HG03135 (cell line): ENCODE results near the gene SLC8A1.

Experiments used
- ATAC-seq: cut with Tn5 transposase; IDR thresholded peaks from one replicate; pipeline ENCODE4 v1.9.1; 2021; ENCODE audit warnings: mild to moderate bottlenecking, moderate library complexity; ENCODE audit not compliant: unreplicated experiment

The SLC8A1 gene

GRCh38 chr2:40204268-40204667, 247.6 kb downstream of the SLC8A1 start:
- ATAC-seq = no peak

- no peak for ATAC-seq
These were observed 249.0 kb downstream of the SLC8A1 start for GRCh38 chr2:40202798-40203400.

GRCh38 chr2:40201425-40201824, 250.5 kb downstream of the SLC8A1 start:
- no peak for ATAC-seq

- no peak for ATAC-seq
These were observed 251.4 kb downstream of the SLC8A1 start for GRCh38 chr2:40200366-40200915.

DNA sequence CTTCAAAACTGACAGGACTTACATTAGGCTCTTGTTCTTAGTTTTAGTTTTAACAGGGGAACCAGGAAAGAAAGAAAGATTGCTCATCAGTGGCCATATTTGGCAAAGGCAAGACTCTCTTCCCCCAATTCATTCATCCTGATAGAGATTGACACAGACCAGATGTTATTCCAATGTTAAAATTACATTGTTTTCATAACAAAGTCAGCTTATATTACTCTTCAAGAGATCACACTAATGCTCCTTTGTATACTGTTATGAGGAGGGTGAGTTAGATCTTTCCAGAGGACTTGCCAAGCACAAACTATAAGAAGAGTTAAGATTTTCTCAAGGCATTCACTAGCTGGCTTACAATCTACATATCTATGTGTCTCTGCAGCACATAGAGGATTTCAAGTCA, 252.1 kb downstream of the SLC8A1 start:
- no peak for ATAC-seq

DNA sequence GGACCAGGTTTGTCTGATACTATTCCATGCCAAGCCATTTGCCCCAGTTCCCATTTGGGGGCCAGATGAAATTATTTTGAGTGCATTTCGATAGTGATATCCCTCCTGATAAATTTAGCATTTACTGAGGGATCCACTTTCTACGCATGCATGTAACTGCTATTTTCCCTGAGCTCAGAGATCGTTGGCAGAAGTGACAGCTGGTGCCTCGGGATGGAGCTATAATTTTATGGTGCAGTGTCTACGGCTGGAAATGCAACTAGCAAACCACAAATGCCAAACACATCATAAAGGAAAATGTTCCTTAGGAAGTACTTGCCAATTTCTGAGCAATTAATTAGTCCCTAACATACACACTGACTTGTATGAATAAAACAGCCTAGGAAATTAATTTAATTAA, 254.8 kb downstream of the SLC8A1 start:
- no peak for ATAC-seq

GRCh38 chr2:40193670-40194026, 258.2 kb downstream of the SLC8A1 start:
- no peak for ATAC-seq

DNA sequence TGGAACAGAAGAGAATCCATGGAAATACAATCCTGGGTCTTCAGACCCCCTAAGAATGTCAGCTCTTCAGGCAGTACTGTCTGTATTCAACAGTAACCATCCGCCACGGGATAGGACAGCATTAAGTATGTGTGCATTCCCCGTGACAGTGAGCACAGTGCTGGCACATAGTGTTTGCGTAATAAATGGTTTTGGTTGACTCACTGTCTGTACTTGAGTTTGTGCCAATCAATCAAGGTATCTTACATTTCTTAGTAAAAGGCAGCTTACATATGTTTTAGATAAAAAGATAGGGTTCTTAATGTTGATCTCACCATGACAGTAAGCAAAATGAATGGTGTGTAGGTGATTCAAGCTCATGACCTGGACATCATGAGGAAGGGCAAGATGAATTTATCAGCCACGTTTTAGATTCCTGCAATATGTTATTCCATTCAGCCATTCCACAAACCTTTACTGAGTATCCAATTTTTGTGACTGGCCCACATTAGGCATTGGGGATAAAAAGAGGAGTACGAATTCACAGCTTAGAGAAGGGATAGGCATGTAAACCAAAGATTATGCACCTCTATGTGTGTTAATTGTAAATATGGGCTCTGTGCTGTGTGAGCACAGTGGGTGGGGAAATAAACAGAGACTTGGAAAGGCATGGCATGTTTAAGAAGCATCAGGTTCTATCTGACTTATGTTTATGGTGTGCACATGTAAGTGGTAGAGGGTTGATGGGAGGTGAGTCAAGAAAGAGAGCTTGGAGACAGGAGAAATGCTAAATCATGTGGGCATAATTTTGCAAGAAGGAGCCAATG, 258.8 kb downstream of the SLC8A1 start:
- ATAC-seq = no peak

DNA sequence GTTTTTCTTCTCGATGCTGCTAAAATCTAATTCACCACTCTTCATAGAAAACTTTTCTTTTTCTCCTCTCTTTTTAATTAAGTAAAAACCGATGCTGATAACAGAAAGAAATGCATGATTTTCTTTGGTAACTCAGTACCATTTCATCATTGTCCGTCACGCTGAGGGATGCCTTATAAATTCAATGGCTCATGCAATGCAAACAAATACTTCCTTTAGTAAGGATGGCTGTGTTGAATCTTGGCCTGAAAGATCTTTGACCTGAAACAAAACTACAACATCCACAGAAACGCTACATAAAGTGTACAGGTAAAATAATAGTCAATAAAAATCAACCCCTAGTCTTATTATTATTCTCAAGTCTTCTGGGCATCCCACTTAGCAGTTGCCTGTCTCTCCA, 261.4 kb downstream of the SLC8A1 start:
- ATAC-seq = no peak

- no peak for ATAC-seq
These were observed 262.0 kb downstream of the SLC8A1 start for GRCh38 chr2:40189881-40190280.

DNA sequence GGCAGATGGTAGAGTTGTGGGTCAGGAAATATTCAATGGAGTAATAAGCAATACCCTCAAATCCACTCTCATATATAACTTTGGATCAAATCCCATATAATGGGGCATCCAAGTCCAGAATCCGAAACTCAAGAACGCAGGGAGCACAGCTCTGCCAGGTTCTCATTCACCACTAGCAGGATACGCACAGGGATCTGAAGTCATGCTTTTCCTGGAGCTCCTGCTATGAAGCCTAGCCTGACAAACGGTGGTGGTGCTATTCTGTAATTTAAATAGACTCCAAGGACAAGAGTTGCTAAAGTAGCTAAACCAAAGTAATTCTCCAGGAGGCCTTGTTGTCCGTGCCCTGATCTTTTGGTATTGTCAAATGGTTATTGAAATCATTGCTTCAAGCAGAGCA, 264.8 kb downstream of the SLC8A1 start:
- ATAC-seq = no peak

- no peak for ATAC-seq
These were observed 267.3 kb downstream of the SLC8A1 start for GRCh38 chr2:40184551-40184950.

DNA sequence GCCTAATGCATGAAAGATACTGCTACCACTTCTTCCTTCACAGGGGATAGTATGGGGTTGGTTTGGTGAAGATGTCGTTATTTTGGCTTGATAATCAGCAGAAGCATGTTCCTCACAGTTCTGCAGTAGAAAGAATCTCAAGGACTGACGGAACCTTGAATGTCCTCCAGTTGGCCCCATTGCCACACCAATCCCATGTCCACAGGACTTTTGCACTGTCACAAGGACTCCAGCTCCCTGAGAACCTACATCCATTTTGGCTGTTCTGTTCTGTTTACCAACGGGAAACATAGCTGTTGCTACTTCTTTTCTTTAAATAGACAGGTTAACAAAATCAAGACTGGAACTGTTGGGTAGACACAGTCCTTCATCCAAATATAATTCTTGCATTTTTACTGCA, 270.0 kb downstream of the SLC8A1 start:
- ATAC-seq = no peak

GRCh38 chr2:40179801-40180200, 272.1 kb downstream of the SLC8A1 start:
- no peak for ATAC-seq

DNA sequence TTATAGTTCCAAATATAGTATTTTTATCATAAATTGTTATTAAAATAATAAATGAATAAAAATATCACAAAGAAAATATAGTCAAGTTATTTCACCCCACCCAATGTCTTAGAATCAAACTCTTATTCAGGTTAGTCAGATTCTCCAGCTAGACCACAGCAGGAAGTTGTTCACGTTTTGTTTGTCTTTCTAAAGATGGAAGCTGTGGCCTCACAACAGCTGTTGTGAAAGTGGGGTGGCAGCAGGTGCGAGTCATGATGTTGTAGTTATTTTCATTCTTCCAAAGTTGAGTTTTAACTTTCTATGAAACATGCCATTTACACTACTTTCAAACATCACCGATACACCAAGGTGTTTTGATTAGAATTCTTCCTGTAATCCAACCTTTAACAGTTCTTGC, 272.9 kb downstream of the SLC8A1 start:
- ATAC-seq = peak; percentile 92

- no peak for ATAC-seq
These were observed 273.6 kb downstream of the SLC8A1 start for GRCh38 chr2:40178171-40178778.

DNA sequence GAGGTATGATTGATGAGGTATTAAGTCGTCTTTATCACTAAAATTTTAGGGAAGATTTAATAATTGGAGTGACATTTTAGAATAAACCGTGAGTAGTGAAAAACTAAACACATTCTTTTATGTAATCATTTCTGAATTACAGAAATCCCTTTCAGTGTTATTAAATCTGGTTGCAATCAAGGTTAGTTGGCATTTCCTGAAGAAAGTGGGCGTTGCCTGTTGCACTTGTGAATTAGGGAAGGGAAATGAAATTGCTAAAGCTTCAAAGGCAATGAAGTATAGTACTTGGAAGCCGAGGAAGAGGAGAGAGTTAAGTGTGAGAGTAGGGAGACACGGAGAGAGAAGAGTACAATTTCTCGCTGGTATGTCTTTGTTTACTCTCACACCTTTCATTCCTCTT, 274.5 kb downstream of the SLC8A1 start:
- ATAC-seq = no peak

DNA sequence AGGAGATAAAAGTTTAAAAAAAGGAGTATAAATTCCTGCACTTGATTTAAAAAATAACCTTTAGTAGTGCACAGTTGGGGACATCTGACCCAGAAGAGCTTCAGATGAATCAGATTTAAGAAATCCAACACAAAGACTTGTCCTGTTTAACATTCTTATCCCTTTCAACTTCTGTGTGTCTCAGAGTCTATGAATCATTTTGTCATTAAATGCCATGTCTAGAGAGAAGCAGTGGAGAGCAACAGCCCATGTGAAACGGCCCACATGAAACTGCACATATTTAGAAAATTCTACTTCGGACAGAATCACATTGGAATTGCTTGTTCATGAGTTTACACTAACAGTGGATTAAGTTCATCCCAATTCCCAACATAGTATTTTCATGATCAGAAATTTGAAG, 278.6 kb downstream of the SLC8A1 start:
- ATAC-seq = no peak

GRCh38 chr2:40169856-40170255, 282.0 kb downstream of the SLC8A1 start:
- ATAC-seq = no peak

GRCh38 chr2:40169430-40169829, 282.5 kb downstream of the SLC8A1 start:
- no peak for ATAC-seq

DNA sequence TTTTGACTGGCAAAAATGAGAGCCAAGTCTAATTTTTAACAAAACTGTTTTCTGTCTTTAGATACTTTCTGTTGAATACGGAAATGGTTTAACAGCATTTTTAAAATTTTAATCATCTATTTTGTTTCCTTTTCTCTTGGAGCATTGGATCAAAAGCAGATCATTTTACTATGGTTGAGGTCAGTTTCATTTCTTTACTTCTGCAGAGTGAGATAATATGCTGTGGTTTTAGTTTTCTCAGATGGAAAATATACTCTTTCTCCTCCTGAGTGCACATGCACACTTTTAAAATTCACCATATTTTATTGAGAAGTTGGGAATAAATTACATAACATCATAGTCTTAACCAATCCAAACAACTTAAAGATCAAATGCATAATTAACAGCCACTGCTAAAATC, 283.3 kb downstream of the SLC8A1 start:
- no peak for ATAC-seq

- no peak for ATAC-seq
These were observed 283.9 kb downstream of the SLC8A1 start for GRCh38 chr2:40168032-40168431.
